Esophagus muscularis mucosa (tissue), 4 donors: ENCODE measurements around the gene GSTO2.

Source experiments
- CTCF ChIP-seq, 3 experiments: fragments of 200-600 bp in 2 of 3; fragments of 450-650 bp in 1 of 3; sonication (generic) in 2 of 3; IDR thresholded peaks; one replicate each; pipeline ENCODE4 v1.5.1; 2017 to 2019; ENCODE audit warnings: antibody characterized with exemption in 3 of 3, mild to moderate bottlenecking in 2 of 3, moderate library complexity in 1 of 3
- EP300 ChIP-seq: sonication (generic); formaldehyde crosslinking; IDR thresholded peaks from one replicate; pipeline ENCODE4 v1.6.1; 2017; ENCODE audit warnings: antibody characterized with exemption
- POLR2AphosphoS5 ChIP-seq, 2 donors: sonication (generic); formaldehyde crosslinking; IDR thresholded peaks; one replicate each; pipeline ENCODE4 v1.6.1; 2017; ENCODE audit warnings: antibody characterized with exemption in 2 of 2

- TF ChIP-seq CTCF (IDR thresholded peaks at IDR 0.05) (peak in 2 of 3 experiments; percentile 100), EP300 (no peak), POLR2AphosphoS5 (IDR thresholded peaks at IDR 0.05) (peak; percentile 66 to 88)
Observed at GRCh38 chr10:104291439-104291951, 22.5 kb downstream of the GSTO2 start.
